NCI-H2171 treated with DMSO at 0.1 percent for 48 hours (cell line): Measurements from ENCODE around the gene CYREN.
"Not testable (repeated sequence)": the region's sequence is repeated elsewhere in the genome, so short reads cannot be mapped to it uniquely, and the experiment has no call there.

Experiments used
- DNase-seq: peaks from one replicate; lab custom pipeline; 2025; lab: John Stamatoyannopoulos, UW

CYREN gene

GRCh38 chr7:135159359-135160085, 11.0 kb downstream of the CYREN start:
- DNase-seq: no peak

- peak; percentile 28 for DNase-seq
Measured at GRCh38 chr7:135158874-135159273, 11.6 kb downstream of the CYREN start.

GRCh38 chr7:135158141-135158655, 12.3 kb downstream of the CYREN start:
- no peak for DNase-seq

- DNase-seq: no peak
Measured at GRCh38 chr7:135156290-135156689, 14.2 kb downstream of the CYREN start.

- no peak for DNase-seq
Measured at GRCh38 chr7:135154734-135155133, 15.8 kb downstream of the CYREN start.

GRCh38 chr7:135152442-135152841, 18.1 kb downstream of the CYREN start:
- no peak for DNase-seq

- DNase-seq: no peak
Measured at GRCh38 chr7:135151533-135151932, 19.0 kb downstream of the CYREN start.

- DNase-seq: no peak
Measured at GRCh38 chr7:135151132-135151531, 19.4 kb downstream of the CYREN start.

GRCh38 chr7:135150072-135150782, 20.3 kb downstream of the CYREN start:
- no peak for DNase-seq

GRCh38 chr7:135147899-135148721, 22.4 kb downstream of the CYREN start, which contains the start of gene TMEM140:
TSS of gene TMEM140 (plus strand) at chr7:135148072. CDS start at chr7:135164442, 16,370 bp downstream.
- no peak for DNase-seq

- no peak for DNase-seq
Measured at GRCh38 chr7:135147341-135147898, 23.1 kb downstream of the CYREN start.

GRCh38 chr7:135143885-135144668, 26.4 kb downstream of the CYREN start:
- DNase-seq: no peak

- no peak for DNase-seq
Measured at GRCh38 chr7:135129579-135129978, 40.9 kb downstream of the CYREN start.

- no peak for DNase-seq
Measured at GRCh38 chr7:135128931-135129330, 41.6 kb downstream of the CYREN start.

- DNase-seq: not testable (repeated sequence)
Measured at GRCh38 chr7:135124631-135125030, 45.9 kb downstream of the CYREN start.

GRCh38 chr7:135121868-135122267, 48.6 kb downstream of the CYREN start:
- DNase-seq: no peak

- no peak for DNase-seq
Measured at GRCh38 chr7:135117096-135117495, 53.4 kb downstream of the CYREN start.
